Stimulated activated CD4-positive, alpha-beta T cell treated with anti-CD3 and anti-CD28 coated beads, Interleukin-12 subunit alpha, Interleukin-12 subunit beta, amount 100 ng/mL, for 24 hours (primary cell): Measurements from ENCODE around the gene GADD45G.
A peak's percentile ranks its signal among the peaks of the same experiment; 100 is the strongest.

ENCODE experiments used
- DNase-seq, 2 experiments: peaks; one replicate each; pipeline ENCODE4 v3.0.0-alpha.2; 2020; ENCODE audit warnings: low read depth in 2 of 2

Gene GADD45G

DNA sequence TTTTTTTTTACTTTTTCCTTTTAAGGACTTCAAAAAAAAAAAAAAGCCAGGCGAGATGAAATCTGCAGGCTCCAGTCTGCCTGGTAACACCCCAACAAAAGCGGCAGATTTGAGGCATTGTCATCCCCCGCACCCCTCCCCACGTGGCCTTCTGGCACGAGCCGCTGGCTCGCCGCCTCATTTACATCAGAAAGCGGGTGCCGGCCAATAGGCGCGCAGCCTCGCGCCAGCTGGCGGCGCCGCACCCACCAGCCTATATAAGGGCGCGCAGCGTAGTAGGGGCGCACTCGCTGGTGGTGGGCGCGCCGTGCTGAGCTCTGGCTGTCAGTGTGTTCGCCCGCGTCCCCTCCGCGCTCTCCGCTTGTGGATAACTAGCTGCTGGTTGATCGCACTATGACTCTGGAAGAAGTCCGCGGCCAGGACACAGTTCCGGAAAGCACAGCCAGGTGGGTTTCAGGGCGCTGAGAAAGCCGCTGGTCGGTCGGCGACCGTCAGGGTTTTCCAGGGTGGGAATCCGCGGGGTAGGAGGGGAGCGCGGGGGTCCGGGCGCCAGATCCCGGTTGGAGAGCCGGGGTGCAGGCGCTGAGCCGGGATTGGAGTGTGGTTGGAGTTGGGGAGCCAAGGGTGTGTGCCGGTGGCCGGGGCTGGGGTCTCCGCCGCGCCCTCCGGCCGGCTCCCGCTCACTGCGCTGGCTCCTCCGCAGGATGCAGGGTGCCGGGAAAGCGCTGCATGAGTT is at the start of gene GADD45G:
TSS of gene GADD45G (plus strand) at position 284 of the 736 bp plus-strand sequence. CDS start at position 394, 110 bp downstream.
- DNase-seq = peak; percentile 78 to 81

DNA sequence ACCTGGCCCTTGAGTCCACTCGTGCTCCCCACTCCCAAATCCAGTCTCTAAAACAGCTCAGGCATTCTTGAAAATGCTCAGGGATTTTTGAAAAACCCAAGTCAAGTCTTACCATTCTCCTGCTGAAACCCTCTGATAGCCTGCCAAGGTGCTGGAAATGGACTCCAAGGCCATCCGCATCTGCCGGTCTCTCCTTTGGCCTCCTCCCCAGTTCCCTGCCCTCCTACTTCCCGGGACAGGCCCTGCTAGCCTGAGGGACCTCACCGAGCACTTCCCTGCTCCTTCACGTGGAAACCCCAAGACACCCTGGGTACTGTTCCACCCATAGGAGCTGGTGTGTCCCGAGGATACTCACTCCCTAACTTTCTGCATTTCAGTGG is 49.8 kb upstream of the GADD45G start:
- no peak for DNase-seq

GRCh38 chr9:89555451-89556375 is 49.1 kb upstream of the GADD45G start:
- no peak for DNase-seq

- no peak for DNase-seq
These were observed 46.5 kb upstream of the GADD45G start for GRCh38 chr9:89558196-89558899.

- no peak for DNase-seq
These were observed 45.9 kb upstream of the GADD45G start for GRCh38 chr9:89558948-89559347.

GRCh38 chr9:89562186-89562814 is 42.5 kb upstream of the GADD45G start:
- no peak for DNase-seq

DNA sequence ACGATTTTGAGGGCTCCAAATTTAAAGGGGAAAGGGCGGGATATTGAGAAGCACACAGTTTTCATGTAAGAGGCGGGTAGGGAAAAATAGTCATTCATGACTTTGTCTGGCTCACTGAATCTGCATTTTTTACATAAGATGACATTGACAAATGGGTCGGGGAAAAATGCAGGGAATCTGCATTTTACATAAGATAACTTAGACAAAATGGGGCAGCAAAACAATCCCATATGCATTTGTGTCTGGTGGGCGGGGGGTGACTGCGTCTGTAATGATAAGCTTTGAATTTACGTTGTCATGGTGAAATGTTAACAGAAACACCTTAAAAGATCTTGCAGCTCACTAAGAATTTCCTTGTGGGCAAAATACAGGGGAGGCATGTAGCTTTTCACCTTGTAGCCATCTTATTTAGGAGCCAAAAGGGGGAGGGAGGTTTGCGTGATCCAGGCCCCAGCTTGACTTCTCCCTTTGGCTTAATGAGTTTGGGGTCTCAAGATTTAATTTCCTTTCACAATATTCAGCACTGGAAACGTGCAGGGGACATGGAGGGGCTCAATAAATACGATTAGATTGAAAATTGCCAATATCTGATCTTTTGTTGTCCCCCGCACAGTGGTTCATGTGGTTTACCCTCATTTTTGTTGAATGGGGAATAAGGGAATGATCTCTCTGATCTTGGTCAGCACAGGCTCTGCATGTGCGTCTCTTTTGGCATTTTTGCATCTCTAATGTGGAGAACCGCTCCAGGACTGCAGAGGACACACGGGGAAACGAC is 41.1 kb upstream of the GADD45G start:
- no peak for DNase-seq

DNA sequence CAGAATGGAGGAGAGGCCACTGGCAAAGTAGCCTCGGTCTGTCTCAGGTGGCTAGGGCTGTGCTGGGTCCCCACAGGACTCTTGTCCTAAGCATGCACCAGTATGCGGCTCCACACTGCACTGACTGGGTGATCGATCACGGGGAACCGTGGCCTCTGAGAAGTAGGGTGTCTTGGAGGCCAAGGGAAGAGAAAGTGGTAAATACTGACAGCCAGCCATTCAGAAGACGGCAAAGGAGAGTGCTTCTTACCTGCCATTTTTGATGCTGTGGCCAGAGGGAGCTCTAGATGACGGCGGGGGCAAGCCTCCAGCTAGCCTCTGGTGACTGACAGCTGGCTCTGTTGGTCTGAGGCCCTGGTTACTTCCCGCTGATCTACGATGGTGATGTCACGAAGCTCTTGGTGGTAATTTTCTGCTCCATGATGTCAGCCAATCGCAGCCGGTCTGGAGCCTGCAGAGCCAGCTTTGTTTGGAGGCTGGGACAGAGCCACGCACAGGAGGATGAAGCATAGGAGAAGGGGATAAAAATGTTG is 40.4 kb upstream of the GADD45G start:
- no peak for DNase-seq

GRCh38 chr9:89567649-89568048 is 37.2 kb upstream of the GADD45G start:
- no peak for DNase-seq

GRCh38 chr9:89574309-89574708 is 30.5 kb upstream of the GADD45G start:
- no peak for DNase-seq

DNA sequence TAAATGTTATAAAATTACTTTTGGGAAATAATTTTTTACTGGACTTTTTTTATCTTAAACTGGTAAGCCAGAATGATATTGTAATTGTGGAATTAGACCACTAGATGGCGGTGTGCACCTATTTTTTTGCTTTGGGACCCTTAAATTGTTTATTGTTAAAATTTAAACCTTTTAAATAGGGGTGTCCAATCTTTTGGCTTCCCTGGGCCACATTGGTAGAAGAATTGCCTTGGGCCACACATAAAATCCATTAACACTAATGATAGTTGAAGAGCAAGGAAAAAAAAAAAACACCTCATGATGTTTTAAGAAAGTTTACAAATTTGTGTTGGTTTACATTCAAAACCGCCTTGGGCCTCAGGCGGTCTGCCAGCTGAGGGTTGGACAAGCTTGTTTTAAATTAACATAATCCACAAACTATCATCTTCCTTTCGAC is 28.4 kb upstream of the GADD45G start:
- no peak for DNase-seq

GRCh38 chr9:89577363-89577762 is 27.4 kb upstream of the GADD45G start:
- DNase-seq = no peak

- no peak for DNase-seq
These were observed 24.9 kb upstream of the GADD45G start for GRCh38 chr9:89579741-89580385.

DNA sequence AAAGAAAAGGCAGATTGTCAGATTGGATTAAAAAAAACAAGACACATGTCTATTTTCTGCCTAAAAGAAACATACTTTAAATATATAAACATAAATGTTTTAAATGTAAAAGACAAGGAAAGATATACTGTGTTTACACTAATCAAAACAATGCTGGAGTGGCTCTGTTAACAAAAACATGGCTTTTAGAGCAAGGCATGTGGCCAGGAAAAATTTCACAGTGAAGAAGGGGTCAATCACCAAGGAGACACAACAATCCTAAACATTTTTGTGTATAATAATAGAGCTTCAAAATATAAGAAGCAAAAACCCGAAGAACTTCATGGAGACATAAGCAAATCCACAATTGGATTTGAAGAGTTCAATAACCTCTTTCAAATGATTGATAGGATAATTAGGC is 18.5 kb upstream of the GADD45G start:
- no peak for DNase-seq

- DNase-seq = no peak
These were observed 16.4 kb upstream of the GADD45G start for GRCh38 chr9:89588271-89588879.

- no peak for DNase-seq
These were observed 14.4 kb upstream of the GADD45G start for GRCh38 chr9:89590415-89590814.

- no peak for DNase-seq
These were observed 13.3 kb upstream of the GADD45G start for GRCh38 chr9:89591274-89592212.

GRCh38 chr9:89592213-89592815 is 12.5 kb upstream of the GADD45G start:
- no peak for DNase-seq
